GM21381 (cell line): ENCODE results near the gene CD72.
A peak's percentile ranks its signal among the peaks of the same experiment; 100 is the strongest.

Experiments
- ATAC-seq: cut with Tn5 transposase; IDR thresholded peaks from one replicate; pipeline ENCODE4 v1.9.1; 2021; ENCODE audit warnings: mild to moderate bottlenecking, moderate library complexity; ENCODE audit not compliant: unreplicated experiment

CD72 gene

GRCh38 chr9:35618325-35618727 is at the start of gene CD72:
Gene CD72, minus strand, starts transcription at chr9:35618413. Its CDS starts 110 bp downstream, at chr9:35618303.
- no peak for ATAC-seq

- no peak for ATAC-seq
Observed at GRCh38 chr9:35667939-35668338, 49.7 kb upstream of the CD72 start.

- no peak for ATAC-seq
Observed at GRCh38 chr9:35666549-35666948, 48.3 kb upstream of the CD72 start.

- ATAC-seq, result no peak
Observed at GRCh38 chr9:35666045-35666444, 47.8 kb upstream of the CD72 start.

GRCh38 chr9:35665471-35665818 is 47.2 kb upstream of the CD72 start:
- ATAC-seq, result no peak

GRCh38 chr9:35664531-35665470 is 46.6 kb upstream of the CD72 start, which contains the start of gene ARHGEF39:
Gene ARHGEF39, minus strand, starts transcription at chr9:35665195. Its CDS starts 26 bp downstream, at chr9:35665169.
- peak; percentile 65 for ATAC-seq

- ATAC-seq, result no peak
Observed at GRCh38 chr9:35662437-35662836, 44.2 kb upstream of the CD72 start.

- no peak for ATAC-seq
Observed at GRCh38 chr9:35661756-35662350, 43.6 kb upstream of the CD72 start.

GRCh38 chr9:35660966-35661415 is 42.8 kb upstream of the CD72 start:
- ATAC-seq, result no peak

GRCh38 chr9:35659340-35659739 is 41.1 kb upstream of the CD72 start:
- ATAC-seq, result no peak

- ATAC-seq, result no peak
Observed at GRCh38 chr9:35658968-35659220, 40.7 kb upstream of the CD72 start.

- peak; percentile 58 for ATAC-seq
Observed at GRCh38 chr9:35658137-35658967, 40.1 kb upstream of the CD72 start, which contains the start of gene CCDC107. Gene CCDC107, plus strand, starts transcription at chr9:35658292. Its CDS starts 88 bp downstream, at chr9:35658380.

GRCh38 chr9:35657546-35658136 is 39.4 kb upstream of the CD72 start, which contains the start of gene RMRP:
Gene RMRP, minus strand, starts transcription at chr9:35658019.
- peak; percentile 81 for ATAC-seq

- ATAC-seq, result no peak
Observed at GRCh38 chr9:35656831-35657545, 38.8 kb upstream of the CD72 start.

- no peak for ATAC-seq
Observed at GRCh38 chr9:35656348-35656747, 38.1 kb upstream of the CD72 start.

GRCh38 chr9:35653611-35654010 is 35.4 kb upstream of the CD72 start:
- no peak for ATAC-seq

GRCh38 chr9:35652829-35653209 is 34.6 kb upstream of the CD72 start:
- ATAC-seq, result no peak

- ATAC-seq, result no peak
Observed at GRCh38 chr9:35651956-35652828, 34.0 kb upstream of the CD72 start.
